Measurements from ENCODE around the gene ISM2. TPM values are rescaled to one million over a fixed set of nuclear protein-coding genes. Genes with fewer than 3 reads are reported as not detected.

The ISM2 gene
- total and polyA plus RNA-seq, 2 donors (not counting 1 experiment from before 2014, with no cell fraction given): 0.30 TPM; not detected in 1

DNA sequence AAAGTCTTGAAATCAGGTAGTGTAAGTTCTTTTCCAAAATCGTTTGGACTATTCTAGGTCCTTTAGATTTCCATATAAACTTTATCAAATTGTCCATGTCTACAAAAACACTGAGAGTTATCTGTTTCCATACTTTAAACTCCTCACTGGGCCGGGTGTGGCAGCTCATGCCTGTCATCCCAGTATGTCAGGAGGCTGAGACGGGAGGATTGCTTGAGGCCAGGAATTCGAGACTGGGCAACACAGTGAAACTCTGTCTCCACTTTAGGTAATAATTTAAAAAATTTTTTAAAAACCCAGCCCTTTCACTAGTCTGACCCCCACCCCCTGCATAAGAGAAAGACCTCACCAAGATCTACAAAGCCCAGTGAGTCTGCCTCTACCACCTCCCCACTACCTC is 6.4 kb upstream of the ISM2 start:
- Histone ChIP-seq H3K4me2 (replicated peaks; ENCODE audit: low read depth, low read length, poor library complexity, severe bottlenecking) (no peak overlapping the region), H3K79me2 (ENCODE audit: control insufficient read depth, insufficient read depth, low read length) (no peaks in the 10 kb centered on the region), H3K4me1 (ENCODE audit: control insufficient read depth in 2 of 2, insufficient read depth in 2 of 2, low read length in 2 of 2) (no peaks in the 10 kb centered on the region), H3K27ac (ENCODE audit: low read length in 2 of 2) (no peak overlapping the region), H3K9me3 (ENCODE audit: control extremely low read depth in 1 of 3, control insufficient read depth in 2 of 3, insufficient read depth in 1 of 3, low read length in 2 of 3) (peaks cover 0 to 13% (median 5%) of the 10 kb centered on the region in 3 donors), H3K9ac (ENCODE audit: low read length) (no peak overlapping the region), H3K27me3 (replicated peaks in 1 of 4; ENCODE audit: control extremely low read depth in 1 of 4, control insufficient read depth in 3 of 4, insufficient read depth in 4 of 4, low read length in 3 of 4) (peaks cover 0 to 6% (median under 1%) of the 10 kb centered on the region in 4 experiments), H3K36me3 (replicated peaks in 1 of 2; ENCODE audit: control extremely low read depth in 1 of 2, control insufficient read depth in 1 of 2, extremely low read depth in 1 of 2, insufficient read depth in 2 of 2, low read length in 1 of 2) (peaks cover 6 to 26% of the 10 kb centered on the region in 2 experiments), H4K20me1 (ENCODE audit: control insufficient read depth, insufficient read depth, low read length, poor library complexity, severe bottlenecking) (no peaks in the 10 kb centered on the region), H2AFZ (ENCODE audit: insufficient read depth, low read depth, low read length, poor library complexity, severe bottlenecking) (no peak overlapping the region), H3K4me3 (ENCODE audit: control extremely low read depth in 1 of 5, extremely low read depth in 1 of 5, insufficient read depth in 1 of 5, low read depth in 2 of 5, low read length in 4 of 5) (no peak overlapping the region)
- CTCF ChIA-PET: no interaction called here
- DNase-seq (no peak), ATAC-seq (ENCODE audit: low read depth) (no peak)
- H3K27ac Mint-ChIP-seq: no peak overlapping the region
- intact Hi-C loops (cut with micrococcal nuclease): no loop called here
- peaks cover 8% of the 10 kb centered on the region for H3K27me3 Mint-ChIP-seq
- 100% methylated on average over 1 of the region's 4 CpGs for WGBS (ENCODE audit: insufficient coverage)
- peaks cover 4% of the 10 kb centered on the region for H3K4me1 Mint-ChIP-seq
- no peak overlapping the region for H3K4me3 Mint-ChIP-seq
- POLR2A ChIA-PET: no interaction called here
- peaks cover 4% of the 10 kb centered on the region for H3K9me3 Mint-ChIP-seq (ENCODE audit: insufficient read depth)
- TF ChIP-seq, protein P1, sequence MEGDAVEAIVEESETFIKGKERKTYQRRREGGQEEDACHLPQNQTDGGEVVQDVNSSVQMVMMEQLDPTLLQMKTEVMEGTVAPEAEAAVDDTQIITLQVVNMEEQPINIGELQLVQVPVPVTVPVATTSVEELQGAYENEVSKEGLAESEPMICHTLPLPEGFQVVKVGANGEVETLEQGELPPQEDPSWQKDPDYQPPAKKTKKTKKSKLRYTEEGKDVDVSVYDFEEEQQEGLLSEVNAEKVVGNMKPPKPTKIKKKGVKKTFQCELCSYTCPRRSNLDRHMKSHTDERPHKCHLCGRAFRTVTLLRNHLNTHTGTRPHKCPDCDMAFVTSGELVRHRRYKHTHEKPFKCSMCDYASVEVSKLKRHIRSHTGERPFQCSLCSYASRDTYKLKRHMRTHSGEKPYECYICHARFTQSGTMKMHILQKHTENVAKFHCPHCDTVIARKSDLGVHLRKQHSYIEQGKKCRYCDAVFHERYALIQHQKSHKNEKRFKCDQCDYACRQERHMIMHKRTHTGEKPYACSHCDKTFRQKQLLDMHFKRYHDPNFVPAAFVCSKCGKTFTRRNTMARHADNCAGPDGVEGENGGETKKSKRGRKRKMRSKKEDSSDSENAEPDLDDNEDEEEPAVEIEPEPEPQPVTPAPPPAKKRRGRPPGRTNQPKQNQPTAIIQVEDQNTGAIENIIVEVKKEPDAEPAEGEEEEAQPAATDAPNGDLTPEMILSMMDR (IDR thresholded peaks at IDR 0.05): no peak
- TF ChIP-seq EZH2 (IDR thresholded peaks at IDR 0.05; ENCODE audit: borderline replicate concordance, insufficient read depth, low read depth, low read length, poor library complexity, severe bottlenecking): no peak

DNA sequence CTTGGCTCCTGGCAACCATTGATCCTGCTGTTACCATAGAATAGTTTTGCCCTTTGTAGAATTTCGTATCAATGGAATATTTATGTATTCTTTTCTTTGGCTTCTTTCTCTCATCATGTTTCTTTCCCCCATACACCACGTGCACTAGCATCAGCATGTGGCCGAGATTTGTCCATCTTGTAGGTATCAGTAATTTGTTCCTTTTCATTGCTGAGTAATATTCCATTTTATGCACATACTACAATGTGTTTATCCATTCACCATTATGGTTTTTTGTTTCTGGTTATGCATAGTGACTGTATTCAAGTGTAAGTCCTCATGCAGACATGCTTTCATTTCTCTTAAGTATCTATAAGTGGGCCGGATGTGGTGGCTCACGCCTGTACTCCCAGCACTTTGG is 4.5 kb upstream of the ISM2 start:
- TF ChIP-seq, protein P1 (IDR thresholded peaks at IDR 0.05): no peak
- TF ChIP-seq EZH2 (IDR thresholded peaks at IDR 0.05; ENCODE audit: borderline replicate concordance, insufficient read depth, low read depth, low read length, poor library complexity, severe bottlenecking): no peak
- H4K20me1 ChIP-seq (ENCODE audit: control insufficient read depth, insufficient read depth, low read length, poor library complexity, severe bottlenecking): no peaks in the 10 kb centered on the region
- peaks cover 13% of the 10 kb centered on the region for H3K4me1 Mint-ChIP-seq

More for the DNA sequence above, 4.5 kb upstream of the ISM2 start:
- no peak overlapping the region for H3K27ac ChIP-seq (ENCODE audit: low read length in 2 of 2)
- no peak overlapping the region for H3K4me3 ChIP-seq (ENCODE audit: control extremely low read depth in 1 of 5, extremely low read depth in 1 of 5, insufficient read depth in 1 of 5, low read depth in 2 of 5, low read length in 4 of 5)
- no peaks in the 10 kb centered on the region for H3K79me2 ChIP-seq (ENCODE audit: control insufficient read depth, insufficient read depth, low read length)
- ATAC-seq (ENCODE audit: low read depth): no peak
- H2AFZ ChIP-seq (ENCODE audit: insufficient read depth, low read depth, low read length, poor library complexity, severe bottlenecking): no peak overlapping the region
- H3K9me3 Mint-ChIP-seq (ENCODE audit: insufficient read depth): peaks cover 4% of the 10 kb centered on the region
- no peak overlapping the region for H3K4me3 Mint-ChIP-seq
- WGBS (ENCODE audit: insufficient coverage): 100% methylated on average over 1 of the region's 5 CpGs
- H3K9ac ChIP-seq (ENCODE audit: low read length): no peak overlapping the region
- no peak overlapping the region for H3K27ac Mint-ChIP-seq
- peaks cover 14% of the 10 kb centered on the region for H3K27me3 Mint-ChIP-seq
- intact Hi-C loops (cut with micrococcal nuclease): no loop called here
- H3K27me3 ChIP-seq (replicated peaks in 1 of 4; ENCODE audit: control extremely low read depth in 1 of 4, control insufficient read depth in 3 of 4, insufficient read depth in 4 of 4, low read length in 3 of 4): peaks cover 0 to 18% (median 6%) of the 10 kb centered on the region in 4 experiments
- ChIA-PET POLR2A (no interaction called here), CTCF (no interaction called here)
- no peak overlapping the region for H3K4me2 ChIP-seq (replicated peaks; ENCODE audit: low read depth, low read length, poor library complexity, severe bottlenecking)
- H3K36me3 ChIP-seq (replicated peaks in 1 of 2; ENCODE audit: control extremely low read depth in 1 of 2, control insufficient read depth in 1 of 2, extremely low read depth in 1 of 2, insufficient read depth in 2 of 2, low read length in 1 of 2): peaks cover 6 to 7% of the 10 kb centered on the region in 2 experiments
- peaks cover 0 to 16% (median 5%) of the 10 kb centered on the region in 3 donors for H3K9me3 ChIP-seq (ENCODE audit: control extremely low read depth in 1 of 3, control insufficient read depth in 2 of 3, insufficient read depth in 1 of 3, low read length in 2 of 3)
- no peak for DNase-seq
- H3K4me1 ChIP-seq (ENCODE audit: control insufficient read depth in 2 of 2, insufficient read depth in 2 of 2, low read length in 2 of 2): peaks cover 11 to 12% of the 10 kb centered on the region in 2 donors
